ENCODE data around the gene DHTKD1.
"Not testable (repeated sequence)": the region's sequence is repeated elsewhere in the genome, so short reads cannot be mapped to it uniquely, and the experiment has no call there.

Gene DHTKD1

DNA sequence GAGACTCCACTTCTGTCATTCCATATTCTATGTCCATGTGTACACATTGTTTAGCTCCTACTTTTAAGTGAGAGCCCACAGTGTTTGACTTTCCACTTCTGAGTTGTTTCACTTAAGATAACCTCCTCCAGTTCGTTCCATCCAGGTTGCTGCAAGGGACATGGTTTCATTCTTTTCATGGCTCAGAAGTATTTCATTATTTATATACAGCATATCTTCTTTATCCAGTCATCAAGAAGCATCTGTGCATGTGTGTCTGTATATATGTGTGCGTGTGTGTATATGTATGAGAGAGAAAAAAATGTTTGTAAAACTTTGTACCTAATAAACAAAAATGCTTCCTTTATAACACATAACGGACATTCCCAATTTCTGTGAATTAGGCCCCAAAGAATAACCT is 66.9 kb downstream of the DHTKD1 start:
- DNase-seq (ENCODE audit: low read depth in 1 of 2, low spot score in 1 of 2): no peak

DNA sequence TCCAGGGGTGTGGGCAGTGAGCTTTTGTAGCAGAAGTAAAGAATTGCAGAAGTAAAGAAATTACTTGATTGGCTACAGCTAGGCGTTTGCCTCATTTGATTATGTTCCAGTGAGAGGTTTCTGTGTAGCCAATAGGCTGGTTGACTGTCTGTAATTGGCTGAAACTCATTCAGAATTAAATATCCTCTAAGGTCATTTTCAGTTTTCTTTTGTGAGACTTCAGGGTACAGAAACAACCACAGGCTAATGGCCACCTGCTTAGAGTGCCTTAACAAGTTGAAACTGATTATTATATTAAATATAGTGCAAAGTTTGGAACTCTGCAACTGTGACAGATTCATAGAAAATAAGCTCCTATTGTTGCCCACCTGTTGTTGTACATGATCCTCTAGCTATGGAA is 71.3 kb downstream of the DHTKD1 start:
- DNase-seq (ENCODE audit: low read depth in 1 of 2, low spot score in 1 of 2): no peak

DNA sequence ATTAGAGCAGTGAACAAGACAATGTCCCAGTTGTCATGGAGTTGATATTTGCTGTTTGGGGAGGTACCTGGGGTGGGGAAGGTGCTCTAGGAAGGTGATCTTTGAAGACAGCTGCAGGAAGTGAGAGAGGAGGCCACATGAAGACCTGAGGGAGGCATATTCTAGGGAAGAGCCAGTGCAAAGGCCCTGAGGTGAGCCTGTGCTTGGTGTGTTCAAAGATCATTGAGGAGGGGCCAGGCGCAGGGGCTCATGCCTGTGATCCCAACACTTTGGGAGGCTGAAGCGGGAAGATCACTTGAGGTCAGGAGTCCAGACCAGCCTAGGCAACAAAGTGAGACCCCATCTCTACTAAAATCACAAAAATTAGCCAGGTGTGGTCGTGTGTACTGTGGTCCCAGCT is 75.8 kb downstream of the DHTKD1 start:
- DNase-seq (ENCODE audit: low read depth in 1 of 2, low spot score in 1 of 2): no peak

DNA sequence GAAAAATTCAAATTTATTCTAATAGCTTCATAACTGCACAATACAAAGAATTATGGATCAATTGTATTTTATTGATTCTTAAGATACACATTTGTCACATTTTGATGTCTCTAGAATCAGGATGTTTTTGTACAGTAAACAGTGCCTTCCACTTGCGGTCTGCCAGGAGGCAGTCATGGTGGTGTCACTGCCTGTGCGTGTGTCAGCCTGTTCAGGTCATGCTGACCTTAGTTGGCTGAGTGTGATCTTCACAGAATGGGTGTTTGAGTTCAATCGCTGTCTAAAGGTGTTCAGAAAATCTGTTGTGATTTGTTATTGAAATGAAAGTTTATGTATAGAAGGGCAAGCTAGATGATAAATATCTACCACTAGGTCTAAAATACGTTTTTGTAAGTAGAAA is 81.4 kb downstream of the DHTKD1 start:
- no peak for DNase-seq (ENCODE audit: low read depth in 1 of 2, low spot score in 1 of 2)

DNA sequence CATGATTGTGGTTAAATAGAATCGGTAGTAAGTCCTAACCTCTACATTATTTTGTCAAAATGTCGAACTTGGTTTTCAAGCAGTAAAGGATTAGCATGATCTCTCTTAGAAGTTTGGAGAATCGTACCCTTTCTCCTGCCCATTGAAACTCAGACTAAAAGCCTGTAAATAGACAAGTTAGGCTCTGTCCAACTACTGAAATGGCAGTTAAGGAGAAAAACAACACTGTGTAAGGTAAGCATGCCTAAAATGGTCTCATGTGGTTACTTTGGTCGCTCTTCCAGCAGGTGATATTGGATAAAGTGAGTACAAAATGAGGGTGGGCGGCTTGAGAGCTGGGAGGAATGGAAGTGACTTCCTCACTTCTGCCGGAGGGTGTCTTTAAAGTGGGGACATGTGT is 85.8 kb downstream of the DHTKD1 start:
- no peak for DNase-seq (ENCODE audit: low read depth in 1 of 2, low spot score in 1 of 2)

DNA sequence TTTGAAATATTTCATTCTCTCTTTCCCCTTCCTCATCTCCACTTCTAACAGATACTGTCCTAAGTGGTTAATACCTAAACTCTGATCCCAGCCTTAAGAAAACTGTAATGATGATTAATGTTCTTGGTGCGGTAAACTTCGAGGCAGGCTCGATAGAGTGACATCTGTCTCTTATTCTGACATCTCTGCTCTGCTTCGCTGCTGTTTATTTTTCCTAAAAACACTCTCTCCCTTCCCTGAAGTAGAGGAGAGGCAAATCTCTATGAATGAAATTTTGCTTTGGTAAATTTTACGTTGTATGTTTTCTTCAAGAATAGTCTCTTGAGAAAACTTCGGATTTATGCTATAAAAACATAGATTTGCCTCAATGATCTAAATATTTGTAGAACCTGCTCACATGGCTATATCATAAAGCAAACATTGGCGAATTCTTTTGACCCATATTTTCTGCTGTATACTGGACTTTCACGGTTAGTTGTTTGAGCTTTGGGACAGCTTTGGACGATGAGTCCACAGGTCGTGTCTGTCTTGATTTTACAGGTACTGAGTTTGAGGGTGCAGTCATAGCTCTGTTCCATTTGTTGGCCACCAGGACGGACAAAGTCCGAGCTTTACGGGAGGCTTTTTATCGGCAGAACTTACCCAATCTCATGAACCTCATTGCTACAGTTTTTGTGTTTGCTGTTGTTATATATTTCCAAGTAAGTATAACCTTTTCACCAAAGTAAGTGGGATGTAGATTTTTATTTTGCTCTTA is 87.8 kb downstream of the DHTKD1 start:
- DNase-seq (ENCODE audit: low read depth in 1 of 2, low spot score in 1 of 2): no peak

DNA sequence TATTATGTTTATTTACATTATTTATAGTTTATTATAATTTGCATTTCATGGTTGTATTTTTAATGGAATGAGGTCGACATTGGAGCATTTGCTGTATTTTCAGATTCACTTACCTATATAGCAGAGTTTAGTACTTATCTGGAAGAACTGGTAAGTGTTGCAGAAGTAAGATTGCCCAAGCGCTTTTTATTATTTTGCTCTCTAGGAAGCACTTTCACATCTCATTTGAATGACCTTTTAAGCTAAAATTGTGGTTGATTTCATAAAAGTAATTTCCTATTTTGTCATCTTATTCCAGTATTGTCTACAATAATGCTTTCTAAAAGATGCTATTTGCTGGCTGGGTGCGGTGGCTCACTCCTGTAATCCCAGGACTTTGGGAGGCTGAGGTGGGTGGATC is 89.4 kb downstream of the DHTKD1 start:
- no peak for DNase-seq (ENCODE audit: low read depth in 1 of 2, low spot score in 1 of 2)

DNA sequence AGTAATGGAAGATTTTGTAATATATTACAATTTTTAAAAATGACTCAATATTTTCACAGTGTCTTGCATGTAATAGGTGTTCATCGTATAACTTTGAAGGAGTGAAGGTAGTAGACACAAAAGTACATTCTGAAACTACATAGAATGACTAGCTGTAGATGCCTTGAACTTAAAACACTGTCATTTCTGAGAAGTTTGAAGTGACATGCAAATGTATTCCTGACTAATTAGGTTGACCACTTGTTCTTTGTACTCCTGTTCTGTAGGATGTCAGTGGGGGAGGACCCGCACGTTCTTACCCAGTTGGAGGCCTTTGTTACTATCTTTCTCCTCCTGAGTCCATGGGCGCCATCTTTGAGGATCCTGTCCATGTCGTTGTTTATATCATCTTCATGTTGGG is 91.9 kb downstream of the DHTKD1 start:
- DNase-seq (ENCODE audit: low read depth in 1 of 2, low spot score in 1 of 2): no peak

DNA sequence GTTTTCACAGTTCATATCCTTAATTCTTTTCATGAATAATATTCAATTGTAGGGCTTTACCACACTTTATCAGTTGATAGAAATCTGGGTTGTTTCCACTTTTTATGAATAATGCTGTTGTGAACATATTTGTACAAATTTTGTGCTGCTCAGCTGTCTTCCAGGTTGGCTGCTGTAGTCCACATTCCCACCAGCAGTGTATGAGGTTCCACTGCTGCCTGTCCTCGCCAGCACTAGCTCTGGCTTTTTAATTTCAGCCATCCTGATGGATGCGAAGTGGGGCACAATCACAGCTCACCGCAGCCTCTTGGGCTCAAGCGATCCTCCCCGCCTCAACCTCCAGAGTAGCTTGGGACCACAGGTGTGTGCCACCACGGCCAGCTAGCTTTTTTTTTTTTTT is 94.2 kb downstream of the DHTKD1 start:
- DNase-seq (ENCODE audit: low read depth in 1 of 2, low spot score in 1 of 2): no peak

DNA sequence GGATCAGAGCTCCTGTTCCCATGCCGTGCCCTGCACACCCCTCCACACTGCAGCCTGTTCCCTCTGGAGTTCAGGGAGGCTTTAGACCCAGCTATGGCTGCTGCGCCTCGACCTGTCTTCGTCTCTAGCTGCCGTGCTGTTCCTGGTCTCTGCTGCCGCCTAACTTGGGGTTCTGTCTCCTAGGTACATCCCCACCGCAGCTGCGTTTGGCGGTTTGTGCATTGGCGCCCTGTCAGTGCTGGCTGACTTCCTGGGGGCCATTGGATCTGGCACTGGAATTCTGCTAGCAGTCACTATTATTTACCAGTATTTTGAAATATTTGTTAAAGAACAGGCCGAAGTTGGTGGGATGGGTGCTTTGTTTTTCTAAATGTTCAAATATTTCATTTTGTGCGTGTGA is 95.3 kb downstream of the DHTKD1 start:
- DNase-seq (ENCODE audit: low read depth in 1 of 2, low spot score in 1 of 2): no peak

DNA sequence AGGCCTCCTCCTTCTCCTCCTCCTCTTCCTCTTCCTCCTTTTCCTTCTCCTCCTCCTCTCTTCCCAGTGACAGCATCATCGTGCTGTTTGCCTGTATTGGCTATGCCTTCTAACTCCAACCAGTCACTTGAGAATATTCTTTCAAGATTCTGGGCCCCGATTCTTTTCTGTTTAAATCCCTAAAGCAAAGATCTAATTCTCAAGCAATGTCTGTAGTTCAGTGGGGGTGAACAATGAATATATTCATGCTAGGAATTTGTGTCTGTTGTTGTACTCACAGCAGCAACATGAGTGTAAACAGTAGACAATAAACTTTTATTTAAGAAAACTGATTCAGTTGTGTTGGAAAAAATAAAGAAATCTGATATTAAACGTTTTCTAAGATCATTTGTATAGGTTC is 96.3 kb downstream of the DHTKD1 start:
- DNase-seq (ENCODE audit: low read depth in 1 of 2, low spot score in 1 of 2): no peak

DNA sequence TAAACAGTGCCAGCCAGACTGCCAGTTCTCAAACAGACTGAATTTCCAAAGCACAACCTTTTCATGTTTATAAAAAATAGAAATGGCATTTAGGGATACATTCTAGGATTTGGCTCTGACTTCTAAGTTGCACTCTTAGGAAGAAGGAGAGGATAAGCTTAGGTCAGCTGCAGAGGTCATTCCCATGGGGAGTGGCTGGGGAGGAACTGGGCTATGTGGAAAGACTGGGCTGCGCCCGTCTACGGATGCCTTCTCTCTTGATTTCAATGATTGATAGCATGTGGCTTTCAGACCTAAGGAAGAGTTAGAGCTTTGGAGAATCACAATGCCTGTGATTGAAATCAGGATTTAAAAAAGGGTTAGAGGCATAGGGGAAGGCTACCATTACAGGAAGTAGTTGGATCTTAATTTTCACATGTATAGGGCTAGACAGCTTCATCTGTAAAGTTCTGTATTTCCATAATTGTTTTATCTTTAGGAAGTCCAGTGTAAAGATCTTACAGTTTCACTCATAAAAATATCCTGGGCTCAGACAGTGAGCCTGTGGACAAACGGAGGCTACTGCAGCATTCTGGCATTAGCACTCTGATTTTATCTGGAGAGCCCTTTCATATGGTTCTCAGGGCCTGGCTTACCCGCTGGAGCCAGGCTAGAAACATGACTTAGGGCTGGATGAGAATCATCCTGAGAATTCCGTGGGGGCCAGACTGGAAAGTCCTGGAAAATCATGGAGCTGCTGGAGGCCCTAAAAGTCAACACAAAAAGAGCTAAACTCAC is 97.4 kb downstream of the DHTKD1 start:
- DNase-seq (ENCODE audit: low read depth in 1 of 2, low spot score in 1 of 2): no peak

DNA sequence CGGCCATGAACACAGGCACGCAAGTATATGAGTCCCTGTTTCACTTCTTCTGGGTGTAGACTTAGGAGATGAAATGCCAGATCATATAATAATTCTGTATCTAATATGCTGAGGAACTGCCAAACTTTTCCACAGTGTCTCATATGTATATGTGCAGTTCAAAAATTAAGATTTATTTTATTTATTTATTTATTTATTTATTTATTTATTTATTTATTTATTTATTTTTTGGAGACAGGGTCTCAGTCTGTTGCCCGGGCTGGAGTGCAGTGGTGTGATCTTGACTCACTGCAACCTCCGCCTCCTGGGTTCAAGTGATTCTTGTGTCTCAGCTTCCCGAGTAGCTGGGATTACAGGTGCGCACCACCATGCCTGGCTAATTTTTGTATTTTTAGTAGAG is 102.8 kb downstream of the DHTKD1 start:
- not testable (repeated sequence) for DNase-seq (ENCODE audit: low read depth in 1 of 2, low spot score in 1 of 2)
